Activated CD4-positive, alpha-beta T cell treated with anti-CD3 and anti-CD28 coated beads, Interleukin-2, amount 50 U/mL, for 48 hours (primary cell): ENCODE data around the gene ADGRL3.
"Not testable (repeated sequence)": the region's sequence is repeated elsewhere in the genome, so short reads cannot be mapped to it uniquely, and the experiment has no call there.

ENCODE experiments used
- DNase-seq, 2 experiments: peaks; one replicate each; pipeline ENCODE4 v3.0.0-alpha.2; 2020

The ADGRL3 gene

DNA sequence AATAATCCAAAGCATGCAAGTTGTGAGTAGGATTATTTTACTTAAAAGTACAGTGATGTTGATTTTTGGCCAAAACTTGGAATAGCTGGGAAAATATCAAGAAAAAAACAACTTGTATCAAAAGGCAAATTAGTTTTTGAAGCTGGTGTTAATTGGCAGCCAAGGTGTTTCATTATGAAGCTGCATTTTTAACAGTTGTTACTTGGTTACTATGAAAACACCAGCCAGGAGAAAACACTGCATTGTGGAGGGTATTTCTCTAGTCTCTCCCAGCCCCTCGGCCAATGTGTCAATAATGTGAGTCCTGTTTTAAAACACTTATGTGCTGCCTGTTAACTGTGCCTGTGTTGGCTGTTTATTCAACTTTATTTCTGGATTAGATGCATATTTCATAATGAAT, 733.4 kb downstream of the ADGRL3 start:
- no peak for DNase-seq

DNA sequence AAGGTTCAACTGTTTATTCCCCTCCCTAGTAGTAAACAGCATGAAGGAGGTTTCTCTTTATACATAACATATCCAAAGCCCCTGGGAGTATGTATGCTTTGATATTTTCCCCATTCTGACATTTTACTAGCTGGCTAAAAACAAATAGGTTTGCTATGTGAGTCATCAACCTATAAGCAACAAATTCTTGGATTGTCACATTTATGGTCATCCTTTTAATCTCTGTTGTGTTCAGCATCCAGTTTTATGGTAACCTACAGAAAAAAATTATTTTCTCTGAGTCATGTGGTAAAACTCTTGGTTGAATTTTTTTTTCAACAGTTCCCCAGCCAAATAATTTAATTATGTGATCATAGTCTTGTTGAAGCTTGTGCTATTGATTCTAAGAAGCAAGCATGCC, 734.1 kb downstream of the ADGRL3 start:
- no peak for DNase-seq

DNA sequence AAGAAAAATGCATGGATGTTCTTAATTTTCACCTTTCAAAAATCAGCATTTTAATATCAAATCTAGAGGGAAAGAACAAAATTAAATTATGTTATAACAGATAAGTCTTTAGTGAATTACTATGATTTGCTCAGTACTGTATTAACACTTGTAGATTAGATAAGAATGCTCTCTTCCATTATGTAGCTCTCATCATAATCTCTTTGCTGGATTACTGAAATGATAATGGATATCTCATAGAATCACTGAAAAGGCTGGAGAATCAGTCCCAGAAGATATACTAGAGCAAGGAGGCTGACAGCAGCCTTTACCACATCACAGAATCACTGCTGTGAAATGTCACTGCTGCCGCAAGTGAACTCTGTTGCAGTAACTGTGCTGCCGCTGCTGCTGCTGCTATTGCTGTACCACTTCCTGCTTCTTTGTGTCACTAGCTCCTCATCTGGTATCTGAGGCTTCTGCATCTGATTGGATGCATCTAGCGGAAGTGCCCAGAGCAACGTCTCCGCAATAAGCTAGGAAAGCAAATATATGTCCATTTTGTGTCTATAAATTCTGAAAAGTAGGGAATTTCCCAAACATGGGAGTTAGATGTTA, 738.2 kb downstream of the ADGRL3 start:
- no peak for DNase-seq

DNA sequence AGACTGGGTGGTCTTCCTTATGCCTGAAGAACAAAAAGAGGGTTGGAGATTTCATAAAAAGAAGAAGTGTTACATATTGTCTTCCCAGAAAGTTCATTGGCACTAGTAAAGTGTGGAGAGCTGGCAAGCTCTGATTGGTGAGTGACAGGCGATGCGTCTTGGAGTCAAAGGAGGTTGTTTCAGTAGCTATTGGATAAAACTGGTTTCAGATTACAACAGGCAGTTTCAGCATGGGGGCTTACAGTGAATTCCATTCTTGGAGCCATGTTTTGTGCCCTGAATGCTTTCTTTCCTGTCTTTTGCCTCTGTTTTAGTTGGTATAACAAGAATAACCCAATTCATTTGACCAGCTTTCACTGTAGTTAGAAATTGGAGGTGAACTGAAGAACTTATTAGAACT, 750.5 kb downstream of the ADGRL3 start:
- DNase-seq, result no peak

DNA sequence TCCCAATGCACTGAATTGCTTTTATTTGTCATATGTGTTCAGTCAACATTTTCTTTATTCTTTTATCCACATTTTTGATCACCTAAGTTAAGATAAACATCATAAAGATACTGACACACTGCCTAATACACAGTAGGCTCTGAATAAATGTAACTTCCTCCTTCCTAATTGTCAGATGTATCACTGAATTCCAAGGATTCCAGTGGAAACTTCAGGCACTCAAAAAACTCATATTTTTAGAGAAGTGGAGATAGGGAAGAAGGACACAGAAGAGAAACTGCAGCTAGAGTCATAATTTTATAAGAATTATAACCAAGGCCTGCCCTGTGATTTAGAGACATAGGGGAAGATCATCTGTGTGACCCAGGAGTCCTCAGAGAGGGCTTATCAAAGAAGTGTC, 753.3 kb downstream of the ADGRL3 start:
- DNase-seq, result no peak

DNA sequence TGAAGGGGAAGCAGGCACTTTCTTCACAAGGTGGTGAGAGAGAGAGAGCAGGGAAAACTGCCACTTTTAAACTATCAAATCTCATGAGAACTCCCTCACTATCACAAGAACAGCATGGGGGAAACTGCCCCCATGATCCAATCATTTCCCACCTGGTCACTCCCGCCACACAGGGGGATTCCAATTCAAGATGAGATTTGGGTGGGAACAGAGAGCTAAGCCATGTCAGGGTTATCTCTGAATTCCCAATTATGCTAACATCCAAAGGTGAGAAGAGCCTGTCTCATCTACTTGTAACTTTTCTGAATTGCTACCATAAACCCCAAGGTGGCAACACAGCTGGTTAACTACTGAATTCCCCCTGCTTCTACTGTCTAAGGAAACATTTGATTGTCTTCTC, 758.5 kb downstream of the ADGRL3 start:
- no peak for DNase-seq

DNA sequence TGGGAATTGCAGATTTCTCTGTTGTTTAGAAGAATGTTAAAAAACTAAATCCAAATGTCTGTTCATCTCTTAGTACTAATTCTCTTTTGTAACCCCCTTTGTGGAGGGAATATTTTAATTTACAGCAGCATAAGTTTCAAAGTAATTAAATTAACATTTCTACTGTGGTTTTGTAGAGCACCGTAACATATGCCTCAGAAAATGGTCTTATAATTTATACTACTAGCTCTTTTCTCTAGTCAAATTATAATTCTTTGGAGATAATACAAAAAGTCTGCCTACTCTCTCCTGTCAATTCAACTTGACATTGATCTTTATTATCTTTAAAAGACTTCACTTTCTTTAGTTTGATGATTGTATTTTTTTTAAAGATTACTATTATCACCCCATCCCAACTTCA, 759.0 kb downstream of the ADGRL3 start:
- DNase-seq, result no peak

DNA sequence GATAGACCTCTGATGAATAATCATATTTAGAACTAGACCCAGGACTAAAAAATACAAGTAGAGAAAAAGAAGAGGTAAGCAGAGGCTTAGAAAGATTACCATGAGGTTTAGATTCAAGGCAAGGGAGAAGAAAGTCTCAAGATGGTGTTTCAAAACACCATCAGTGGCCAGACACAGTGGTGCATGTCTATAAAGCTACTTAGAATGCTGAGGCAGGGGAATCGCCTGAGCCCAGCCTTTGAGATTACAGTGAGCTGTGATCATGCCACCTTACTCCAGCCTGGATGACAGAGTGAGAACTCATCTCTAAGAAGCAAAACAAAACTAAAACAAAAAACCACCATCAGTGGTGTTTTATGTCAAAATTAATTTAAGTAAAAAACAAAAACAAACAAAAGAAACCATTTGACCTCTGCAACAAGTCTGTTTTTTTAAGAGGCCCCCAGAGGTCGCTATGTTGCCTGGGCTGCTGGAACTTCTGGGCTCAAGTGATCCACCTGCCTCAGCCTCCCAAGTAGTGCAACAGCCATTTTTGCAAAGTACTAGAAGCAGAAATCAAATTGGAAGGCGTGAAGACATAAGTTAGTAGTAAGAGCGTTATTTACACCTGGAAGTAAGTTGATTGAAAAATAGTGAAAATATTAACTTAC, 784.3 kb downstream of the ADGRL3 start:
- DNase-seq, result no peak

DNA sequence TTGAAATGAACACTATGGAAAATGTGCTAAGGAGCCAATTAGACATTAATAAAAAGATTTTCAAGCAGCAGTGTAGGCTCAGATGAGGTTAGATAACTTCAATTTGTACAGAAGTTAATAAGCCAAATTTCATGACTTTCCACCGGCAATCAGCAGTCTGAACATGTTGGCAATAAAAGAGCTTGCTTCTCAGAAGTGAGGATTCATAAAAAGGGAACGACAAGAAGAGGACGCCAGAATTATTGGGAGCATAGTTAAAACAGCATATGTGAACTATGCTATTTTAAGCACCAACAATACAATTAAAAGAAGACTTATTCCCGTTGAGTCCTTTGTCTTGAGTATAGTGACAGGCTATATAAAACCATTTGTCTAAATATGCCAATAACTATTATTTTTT, 785.3 kb downstream of the ADGRL3 start:
- no peak for DNase-seq

DNA sequence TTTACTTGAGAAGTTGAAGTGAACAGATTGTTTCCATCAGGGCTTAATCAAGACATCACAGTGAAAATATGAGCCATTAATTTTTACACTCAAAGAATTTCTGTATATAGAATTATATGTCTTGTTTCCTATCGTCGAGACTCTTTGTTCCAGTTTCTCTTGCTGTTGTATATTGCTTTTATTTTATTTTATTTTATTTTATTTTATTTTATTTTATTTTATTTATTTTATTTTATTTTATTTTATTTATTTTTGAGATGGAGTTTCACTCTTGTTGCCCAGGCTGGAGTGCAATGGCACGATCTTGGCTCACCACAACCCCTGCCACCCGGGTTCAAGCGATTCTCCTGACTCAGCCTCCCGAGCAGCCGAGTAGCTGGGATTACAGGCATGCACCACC, 786.8 kb downstream of the ADGRL3 start:
- not testable (repeated sequence) for DNase-seq

DNA sequence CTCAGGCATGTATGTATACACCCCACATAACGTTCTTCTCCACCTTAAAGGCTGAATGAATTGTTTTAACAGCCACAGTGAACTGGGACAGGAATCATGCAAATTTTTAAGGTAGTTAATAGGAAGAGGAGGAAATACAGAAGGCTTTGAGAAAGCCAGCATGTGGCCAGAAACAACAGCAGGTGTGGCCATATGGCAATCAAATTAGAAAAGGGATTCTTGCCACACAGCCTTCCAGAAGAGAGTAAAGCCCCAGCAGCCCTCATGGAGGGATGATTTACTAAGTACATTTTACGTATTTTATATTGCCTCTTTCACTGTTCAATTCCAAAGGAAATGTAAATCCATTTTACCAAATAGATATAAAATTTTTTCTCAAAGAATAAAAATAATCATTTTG, 792.2 kb downstream of the ADGRL3 start:
- no peak for DNase-seq

DNA sequence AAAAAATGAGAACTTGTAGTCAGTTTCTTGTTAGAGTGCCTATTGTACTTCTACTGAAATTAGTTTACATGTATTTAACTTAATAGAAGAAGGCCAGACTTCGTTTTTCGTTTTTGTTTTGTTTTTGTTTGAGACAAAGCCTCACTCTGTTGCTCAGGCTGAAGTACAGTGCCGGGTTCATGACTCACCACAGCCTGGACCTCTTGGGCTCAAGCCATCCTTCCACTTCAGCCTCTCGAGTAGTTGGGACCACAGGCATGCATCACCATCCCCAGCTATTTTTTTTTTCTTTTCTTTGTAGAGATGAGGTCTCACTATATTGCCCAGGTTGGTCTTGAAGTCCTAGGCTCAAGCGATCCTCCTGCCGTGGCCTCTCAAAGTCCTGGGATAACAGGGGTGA, 793.9 kb downstream of the ADGRL3 start:
- DNase-seq, result no peak

DNA sequence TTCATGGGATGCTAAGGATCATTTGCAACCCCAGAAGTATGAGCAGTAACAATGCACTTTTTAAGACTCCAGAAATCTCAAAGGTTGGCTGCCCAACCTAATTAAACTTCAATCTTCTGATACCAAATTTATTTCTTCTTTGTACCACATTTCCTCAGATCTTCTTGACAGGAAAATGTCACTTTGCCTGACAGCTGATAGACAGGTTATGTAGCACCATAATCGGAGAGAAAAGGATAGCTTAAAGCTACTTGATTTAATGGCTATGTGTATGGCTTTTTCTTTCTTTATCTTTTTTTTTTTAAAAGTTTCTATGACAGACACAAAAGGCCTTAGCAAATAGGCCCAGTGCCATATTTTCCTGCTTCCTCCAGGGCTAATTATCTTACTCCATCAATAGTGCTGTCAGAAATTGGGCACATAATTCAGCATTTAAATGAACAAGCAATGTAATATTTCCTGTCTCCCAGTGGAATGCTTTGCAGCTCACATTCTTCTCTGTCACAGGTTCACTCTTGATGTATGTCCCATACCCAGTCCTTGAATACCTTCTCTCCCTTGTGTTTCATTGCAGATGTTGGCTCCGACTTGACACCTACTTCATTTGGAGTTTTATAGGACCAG, 795.7 kb downstream of the ADGRL3 start:
- no peak for DNase-seq

DNA sequence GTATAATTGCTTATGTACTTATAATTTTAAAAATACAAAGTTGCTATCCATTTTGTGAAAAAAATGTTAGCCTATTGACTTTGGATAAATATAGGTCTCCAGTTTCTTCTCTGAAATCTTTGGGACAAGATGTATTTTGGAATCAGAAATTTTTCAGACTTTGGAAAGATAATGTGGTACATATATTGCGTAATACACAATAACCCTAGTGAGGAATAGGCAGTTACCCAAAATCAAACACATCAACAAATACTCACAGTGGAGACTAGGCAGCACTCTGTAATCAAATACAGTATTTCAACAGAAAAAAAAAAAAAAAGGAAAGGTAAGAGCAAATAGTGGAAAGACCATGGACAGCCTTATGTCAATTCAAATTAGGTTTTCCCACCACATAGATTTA, 796.8 kb downstream of the ADGRL3 start:
- no peak for DNase-seq

DNA sequence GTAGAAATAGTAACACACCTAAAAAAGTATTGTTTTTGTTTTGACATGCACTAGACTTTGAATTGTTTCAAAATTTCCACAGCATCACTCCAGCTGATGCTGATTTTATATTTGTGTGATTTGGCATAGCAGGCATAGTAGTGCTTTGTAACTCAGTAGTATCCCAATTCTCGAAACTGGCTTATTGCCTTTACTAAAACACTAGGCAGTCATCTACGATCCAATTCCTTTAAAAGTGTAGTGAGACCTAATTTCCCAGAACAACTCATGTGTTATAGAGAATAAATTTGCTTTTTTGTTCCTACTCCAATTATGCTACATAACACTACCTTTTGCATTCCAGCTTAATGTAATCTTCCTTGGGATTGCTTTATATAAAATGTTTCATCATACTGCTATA, 797.7 kb downstream of the ADGRL3 start:
- DNase-seq, result no peak

DNA sequence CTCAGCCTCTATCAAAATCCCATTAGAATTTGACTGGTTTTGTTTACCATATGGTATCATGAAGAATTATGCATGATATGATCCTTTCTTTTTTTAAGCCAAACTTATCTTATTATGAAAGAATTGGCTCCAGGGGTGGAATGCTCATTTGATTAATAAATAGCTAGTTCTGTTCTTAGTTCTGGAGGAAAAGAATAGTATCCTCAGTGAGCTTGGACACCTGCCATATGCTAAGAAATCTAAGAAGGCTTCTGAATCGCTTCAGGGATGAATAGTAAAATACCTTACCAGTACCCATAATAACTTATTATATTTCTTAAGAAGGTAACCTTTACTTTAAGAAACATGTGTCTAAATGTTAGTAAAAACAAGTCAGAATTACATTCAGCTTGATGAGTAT, 803.6 kb downstream of the ADGRL3 start:
- DNase-seq, result no peak

DNA sequence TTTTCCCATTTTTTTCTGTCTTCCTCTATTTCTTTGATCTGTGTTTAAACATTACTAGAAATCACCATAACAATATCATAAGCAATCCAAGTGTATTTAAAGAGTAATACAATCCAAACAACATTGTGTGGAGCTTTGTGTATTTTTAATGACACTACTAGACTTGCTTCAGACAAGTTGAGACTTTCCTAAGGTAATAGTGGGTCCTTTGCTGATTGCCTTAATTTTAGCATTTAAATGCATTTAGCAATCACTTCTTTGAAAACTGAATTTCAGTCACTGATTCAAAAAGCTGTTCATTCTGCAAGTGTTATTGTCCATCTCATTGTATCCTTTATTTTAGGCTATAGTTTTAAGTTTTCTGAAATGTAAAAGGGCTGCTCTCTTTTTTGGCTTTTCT, 804.8 kb downstream of the ADGRL3 start:
- DNase-seq, result no peak

DNA sequence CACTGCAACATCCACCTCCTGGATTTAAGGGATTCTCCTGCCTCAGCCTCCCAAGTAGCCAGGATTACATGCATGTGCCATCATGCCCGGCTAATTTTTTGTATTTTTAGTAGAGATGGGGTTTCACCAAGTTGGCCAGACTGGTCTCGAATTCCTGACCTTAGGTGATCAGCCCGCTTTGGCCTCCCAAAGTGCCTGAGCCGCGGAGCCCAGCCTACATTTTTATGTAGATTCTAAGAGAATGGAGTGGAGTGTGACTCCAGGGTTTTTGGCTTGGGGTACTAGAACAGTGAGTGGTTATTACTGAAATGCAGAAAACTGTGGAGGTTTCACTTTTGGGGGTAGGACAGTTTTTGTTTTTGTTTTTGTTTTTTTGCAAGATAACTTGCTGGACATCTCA, 806.0 kb downstream of the ADGRL3 start:
- DNase-seq, result no peak

DNA sequence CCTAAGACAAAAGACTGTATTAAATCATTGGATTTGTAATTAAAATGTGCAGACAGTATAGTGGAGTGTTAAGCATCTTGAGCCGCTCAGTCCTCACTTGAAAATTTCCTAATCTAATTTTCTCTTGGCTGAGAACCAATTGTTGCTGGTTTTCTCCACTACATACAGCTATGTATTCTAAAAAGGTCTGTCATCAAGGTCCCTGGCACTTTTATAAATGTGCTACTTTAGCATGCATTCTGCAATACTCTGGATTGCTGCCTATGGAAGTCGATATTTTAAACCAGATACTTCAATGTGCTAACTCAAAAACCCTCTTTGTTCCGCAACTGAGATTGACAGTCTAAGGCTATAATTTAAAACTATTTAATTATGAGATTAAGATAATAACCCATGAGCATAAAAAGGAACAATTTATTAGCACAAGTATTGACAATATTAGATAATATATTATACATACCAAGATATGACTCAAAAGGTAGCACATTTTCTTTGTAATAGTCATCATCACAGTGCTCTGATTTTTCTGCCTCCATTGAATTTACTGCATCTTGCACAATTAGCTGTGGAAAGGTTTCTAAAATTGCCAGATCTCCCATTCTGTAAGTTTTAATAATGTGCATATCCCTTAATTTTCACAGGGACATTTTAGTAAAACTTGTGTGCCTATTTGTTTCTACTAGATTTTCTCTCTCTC, 815.1 kb downstream of the ADGRL3 start:
- DNase-seq, result no peak

DNA sequence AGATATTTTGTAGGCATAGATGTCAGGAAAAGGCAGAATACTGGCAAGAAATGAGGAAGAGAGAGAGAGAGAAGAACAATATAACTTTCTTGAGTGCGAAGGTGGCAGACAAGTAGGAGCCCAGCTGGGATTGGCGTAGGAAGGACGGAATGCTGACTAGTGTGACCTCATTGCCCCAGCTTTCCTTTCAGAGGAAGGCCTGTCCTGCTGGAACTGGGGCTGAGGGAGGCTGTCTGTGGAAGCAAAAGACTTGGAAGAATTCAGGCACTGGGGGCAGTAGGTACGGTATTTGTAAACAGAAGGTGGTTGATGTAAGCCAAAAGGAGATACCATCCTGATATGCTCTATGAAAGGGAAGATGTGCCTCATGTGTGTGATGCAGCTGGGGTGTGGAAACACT, 818.4 kb downstream of the ADGRL3 start:
- DNase-seq, result no peak

DNA sequence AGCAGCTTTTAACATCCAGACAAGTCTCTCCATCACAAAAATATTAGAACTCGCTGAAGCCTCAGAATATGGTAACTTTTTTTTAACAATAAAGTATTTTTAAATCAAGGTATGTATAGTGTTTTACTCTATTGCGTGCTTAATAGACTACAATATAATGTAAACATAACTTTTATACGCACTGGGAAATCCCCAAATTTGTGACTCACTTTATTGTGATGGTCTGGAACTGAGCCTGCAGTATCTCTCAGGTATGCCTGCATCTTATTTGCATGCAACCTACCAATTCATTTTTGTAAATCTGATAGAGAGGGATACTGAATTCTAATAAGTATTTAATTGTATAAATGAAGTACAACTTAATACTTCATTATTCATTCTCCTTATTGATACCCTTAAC, 823.5 kb downstream of the ADGRL3 start:
- DNase-seq, result no peak

DNA sequence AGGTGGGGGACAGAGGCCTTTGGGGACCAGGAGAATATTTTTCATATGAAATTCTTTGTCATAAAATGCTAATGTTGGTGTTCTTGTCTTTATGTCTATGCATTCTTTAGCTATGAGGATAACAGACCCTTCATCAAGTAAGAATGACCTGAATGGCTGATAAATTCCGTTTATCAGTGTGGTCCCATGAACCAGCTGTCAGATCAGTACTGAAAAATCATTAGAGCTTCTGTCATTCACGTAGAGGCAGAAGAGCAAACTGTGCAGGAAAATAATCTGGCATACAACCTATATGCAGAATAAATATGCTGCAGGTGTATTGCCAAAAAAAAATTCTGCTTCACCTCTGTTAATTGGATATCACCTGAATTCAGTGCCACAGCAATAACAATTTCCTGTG, 828.6 kb downstream of the ADGRL3 start:
- no peak for DNase-seq

DNA sequence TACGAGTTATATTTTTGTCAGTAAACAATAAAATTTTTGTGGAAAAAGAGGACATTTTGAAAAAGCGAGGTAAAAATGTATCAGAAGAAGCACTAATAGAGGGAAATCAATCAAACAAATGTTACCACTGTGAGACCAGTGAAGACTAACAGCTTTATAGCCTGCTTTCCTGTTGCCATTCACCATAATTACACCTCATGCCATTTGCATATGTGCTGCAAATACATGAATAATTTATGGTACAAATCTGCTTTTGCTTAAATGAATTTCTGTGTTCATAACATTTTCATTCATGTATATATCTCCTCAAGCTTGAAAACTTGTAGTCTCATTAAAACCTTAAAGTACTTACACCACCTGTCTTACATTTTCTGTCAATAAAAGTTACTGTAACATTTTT, 830.8 kb downstream of the ADGRL3 start:
- no peak for DNase-seq

DNA sequence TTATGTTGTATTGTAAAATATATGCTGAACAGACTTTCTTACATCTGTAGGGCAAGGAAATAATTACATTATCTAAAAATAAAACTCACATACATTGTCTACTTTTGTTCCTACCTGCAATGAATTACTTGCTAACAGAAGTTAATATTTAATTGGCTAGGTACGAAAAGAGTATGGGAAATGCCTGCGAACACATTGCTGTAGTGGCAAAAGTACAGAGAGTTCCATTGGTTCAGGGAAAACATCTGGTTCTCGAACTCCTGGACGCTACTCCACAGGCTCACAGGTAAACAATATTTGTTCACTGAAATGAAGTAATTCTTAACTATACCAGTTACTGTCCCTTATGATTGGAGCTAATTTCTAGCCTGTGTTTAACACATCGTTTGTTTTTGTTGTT, 837.4 kb downstream of the ADGRL3 start:
- DNase-seq, result no peak
